22Rv1 (cell line): Measurements from ENCODE around the gene NAA10.

ENCODE experiments used
- ZFX ChIP-seq: fragments of 450-650 bp; IDR thresholded peaks from 2 replicates; pipeline ENCODE4 v1.6.1; 2017; ENCODE audit warnings: antibody characterized with exemption, borderline replicate concordance
- TF ChIP-seq, protein P1 (sequence below): fragments of 450-650 bp; IDR thresholded peaks from 2 replicates; pipeline ENCODE4 v1.5.1; 2017; ENCODE audit warnings: mild to moderate bottlenecking

- TF ChIP-seq, protein P1, sequence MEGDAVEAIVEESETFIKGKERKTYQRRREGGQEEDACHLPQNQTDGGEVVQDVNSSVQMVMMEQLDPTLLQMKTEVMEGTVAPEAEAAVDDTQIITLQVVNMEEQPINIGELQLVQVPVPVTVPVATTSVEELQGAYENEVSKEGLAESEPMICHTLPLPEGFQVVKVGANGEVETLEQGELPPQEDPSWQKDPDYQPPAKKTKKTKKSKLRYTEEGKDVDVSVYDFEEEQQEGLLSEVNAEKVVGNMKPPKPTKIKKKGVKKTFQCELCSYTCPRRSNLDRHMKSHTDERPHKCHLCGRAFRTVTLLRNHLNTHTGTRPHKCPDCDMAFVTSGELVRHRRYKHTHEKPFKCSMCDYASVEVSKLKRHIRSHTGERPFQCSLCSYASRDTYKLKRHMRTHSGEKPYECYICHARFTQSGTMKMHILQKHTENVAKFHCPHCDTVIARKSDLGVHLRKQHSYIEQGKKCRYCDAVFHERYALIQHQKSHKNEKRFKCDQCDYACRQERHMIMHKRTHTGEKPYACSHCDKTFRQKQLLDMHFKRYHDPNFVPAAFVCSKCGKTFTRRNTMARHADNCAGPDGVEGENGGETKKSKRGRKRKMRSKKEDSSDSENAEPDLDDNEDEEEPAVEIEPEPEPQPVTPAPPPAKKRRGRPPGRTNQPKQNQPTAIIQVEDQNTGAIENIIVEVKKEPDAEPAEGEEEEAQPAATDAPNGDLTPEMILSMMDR = no peak
- no peak for TF ChIP-seq ZFX
Measured at GRCh38 chrX:153884590-153884989, 50.2 kb downstream of the NAA10 start.
